NOMO-1 (cell line): ENCODE measurements around the gene DMKN.

Experiments used
- DNase-seq, 2 experiments: peaks; one replicate each; lab custom pipeline; 2025; ENCODE audit not compliant: unreplicated experiment in 2 of 2; lab: John Stamatoyannopoulos, UW

DMKN gene

DNA sequence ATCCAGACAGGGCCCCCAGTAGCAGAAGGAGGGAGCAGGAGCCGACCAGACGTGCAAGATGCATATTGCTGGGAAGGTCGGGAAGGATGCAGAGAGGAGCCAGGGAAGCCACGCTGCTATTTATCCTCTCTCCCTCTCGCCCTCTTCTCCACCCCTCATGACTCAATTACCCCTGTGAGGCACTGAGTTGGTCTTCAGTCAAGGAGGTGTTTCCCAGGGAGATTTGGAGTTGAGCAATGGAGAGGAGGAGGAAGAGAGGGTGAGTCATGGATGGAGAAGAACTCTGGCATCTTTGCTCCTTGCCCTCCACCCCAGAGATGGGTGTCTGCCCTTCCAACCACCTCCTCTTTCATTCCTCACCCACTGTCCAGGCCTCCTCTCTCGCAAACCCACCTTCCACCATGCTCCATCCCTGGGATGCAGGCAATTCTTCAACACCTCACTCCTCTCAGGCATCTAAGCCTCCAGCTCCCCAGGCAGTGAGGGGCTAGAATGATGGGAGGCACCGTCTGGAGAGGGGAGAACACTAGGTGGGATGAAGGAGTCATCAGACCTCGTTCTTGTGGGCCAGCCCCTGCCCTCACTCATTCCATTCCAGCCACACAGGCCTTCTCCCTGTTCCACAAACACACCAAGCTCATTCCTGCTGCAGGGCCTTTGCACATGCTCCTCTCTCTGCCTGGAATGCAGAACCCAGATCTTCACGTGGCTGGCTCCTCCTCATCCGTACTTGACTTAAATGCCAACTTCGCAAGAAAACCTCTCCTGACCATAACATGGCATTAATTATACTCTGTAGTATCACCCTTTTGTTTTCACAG, 15.0 kb upstream of the DMKN start, which contains the start of gene SBSN:
Gene SBSN (minus strand): TSS at position 94 of the 821 bp plus-strand sequence. CDS start 30 bp downstream, at position 64.
- no peak for DNase-seq

DNA sequence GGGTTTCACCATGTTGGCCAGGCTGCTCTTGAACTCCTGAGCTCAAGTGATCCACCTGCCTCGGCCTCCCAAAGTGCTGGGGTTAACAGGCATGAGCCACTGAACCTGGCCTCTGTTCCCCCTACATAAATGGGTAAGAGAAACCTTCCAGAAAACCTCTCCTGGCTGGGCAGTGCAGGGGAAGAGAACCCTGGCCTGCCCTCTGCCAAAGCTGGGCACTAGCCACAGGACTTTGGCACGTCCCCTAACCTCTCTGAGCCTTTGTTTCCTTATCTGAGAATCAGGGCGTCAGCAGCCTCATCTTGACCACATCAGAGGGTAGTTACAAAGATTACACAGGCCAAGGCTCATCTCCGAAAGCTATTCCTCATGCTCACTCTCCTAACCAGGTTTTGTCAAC, 12.4 kb upstream of the DMKN start:
- DNase-seq: no peak

GRCh38 chr19:35524181-35524837, 10.9 kb upstream of the DMKN start:
- DNase-seq: no peak

GRCh38 chr19:35522745-35523327, 9.4 kb upstream of the DMKN start:
- DNase-seq: no peak

- no peak for DNase-seq
These were observed 7.8 kb upstream of the DMKN start for GRCh38 chr19:35521124-35521743.

DNA sequence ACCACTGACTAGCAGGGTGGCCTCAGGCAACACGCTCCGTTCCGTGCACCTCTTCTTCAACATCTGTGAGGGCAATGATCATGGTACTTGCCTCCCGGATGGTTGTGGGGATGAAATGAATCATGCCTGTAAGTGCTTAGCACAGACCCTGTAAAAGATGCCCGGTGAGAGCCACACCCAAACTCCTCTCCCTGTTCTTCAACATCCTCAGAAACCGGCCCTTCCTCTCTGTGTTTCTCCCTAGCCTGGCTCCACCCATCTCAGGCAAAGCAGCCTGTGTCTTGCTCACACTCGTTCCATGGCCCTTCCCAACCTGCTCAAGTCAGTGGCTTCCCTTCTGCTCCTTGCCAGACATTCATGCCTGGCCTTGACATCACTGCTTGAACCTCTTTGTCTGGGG, 5.8 kb upstream of the DMKN start:
- no peak for DNase-seq

- no peak for DNase-seq
These were observed 4.9 kb upstream of the DMKN start for GRCh38 chr19:35518313-35518712.

GRCh38 chr19:35517342-35517741, 3.9 kb upstream of the DMKN start:
- no peak for DNase-seq

DNA sequence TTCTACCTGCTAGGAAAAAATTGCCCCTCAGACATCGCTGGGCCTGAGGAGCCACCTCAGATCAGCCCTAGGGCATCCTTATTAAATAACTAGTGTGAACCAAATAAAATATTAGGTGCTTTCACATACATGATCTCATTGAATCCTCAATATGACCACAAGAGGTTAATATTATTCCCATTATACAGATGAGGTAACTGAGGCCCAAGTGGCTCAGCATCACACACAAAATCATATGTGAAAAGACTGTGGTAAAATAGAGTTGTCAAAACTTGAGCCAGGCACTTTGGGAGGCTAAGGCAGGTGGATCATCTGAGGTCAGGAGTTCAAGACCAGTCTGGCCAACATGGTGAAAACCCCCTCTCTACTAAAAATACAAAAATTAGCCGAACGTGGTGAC, 2.9 kb upstream of the DMKN start:
- no peak for DNase-seq

DNA sequence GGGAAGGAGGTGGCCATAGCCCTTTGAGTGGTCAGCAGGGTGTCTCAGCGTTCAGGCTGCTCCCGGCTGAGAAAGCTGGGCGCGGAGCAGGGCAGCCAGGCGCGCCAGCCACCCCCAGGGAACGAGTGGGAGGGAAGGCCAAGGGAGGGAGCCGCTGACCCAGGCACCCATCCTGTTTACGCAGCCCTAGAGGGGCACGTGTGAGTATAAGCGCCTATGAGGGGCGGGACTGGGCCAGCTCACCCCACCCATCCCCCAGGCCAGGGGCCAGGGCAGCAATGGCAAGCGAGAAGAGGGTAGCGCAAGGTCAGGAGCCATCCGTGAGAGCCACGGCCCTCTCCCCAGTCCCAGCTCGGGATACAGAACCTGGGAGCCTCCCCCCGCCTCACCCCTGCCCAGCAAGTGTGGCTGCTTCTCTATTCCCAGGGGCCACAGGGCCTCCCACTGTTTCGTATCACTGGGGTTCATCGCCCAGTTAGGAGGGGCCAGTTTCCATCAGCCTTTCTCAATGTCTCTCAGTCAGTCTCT, 897 bp upstream of the DMKN start:
- no peak for DNase-seq

- no peak for DNase-seq
These were observed 420 bp downstream of the DMKN start for GRCh38 chr19:35512831-35513627.

DNA sequence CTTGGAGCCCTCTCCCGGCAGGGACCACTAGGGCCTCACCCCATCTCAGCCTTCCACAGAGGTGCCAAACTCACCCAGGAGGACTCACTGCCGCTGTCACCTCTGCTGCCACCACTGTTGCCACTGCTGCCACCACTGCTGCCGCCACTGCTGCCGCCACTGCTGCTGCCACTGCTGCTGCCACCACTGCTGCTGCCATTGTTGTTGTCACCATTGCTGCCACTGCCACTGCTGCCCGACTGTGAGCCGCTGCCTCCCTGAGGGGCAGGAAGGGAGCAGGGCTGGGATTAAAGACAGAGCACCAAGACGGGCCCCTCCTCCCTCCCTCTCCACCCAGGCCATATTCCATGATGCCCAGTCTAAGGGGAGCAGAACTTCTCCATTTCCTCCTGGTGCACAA, 2.1 kb downstream of the DMKN start:
- no peak for DNase-seq

- DNase-seq: no peak
These were observed 2.9 kb downstream of the DMKN start for GRCh38 chr19:35510626-35510964.

DNA sequence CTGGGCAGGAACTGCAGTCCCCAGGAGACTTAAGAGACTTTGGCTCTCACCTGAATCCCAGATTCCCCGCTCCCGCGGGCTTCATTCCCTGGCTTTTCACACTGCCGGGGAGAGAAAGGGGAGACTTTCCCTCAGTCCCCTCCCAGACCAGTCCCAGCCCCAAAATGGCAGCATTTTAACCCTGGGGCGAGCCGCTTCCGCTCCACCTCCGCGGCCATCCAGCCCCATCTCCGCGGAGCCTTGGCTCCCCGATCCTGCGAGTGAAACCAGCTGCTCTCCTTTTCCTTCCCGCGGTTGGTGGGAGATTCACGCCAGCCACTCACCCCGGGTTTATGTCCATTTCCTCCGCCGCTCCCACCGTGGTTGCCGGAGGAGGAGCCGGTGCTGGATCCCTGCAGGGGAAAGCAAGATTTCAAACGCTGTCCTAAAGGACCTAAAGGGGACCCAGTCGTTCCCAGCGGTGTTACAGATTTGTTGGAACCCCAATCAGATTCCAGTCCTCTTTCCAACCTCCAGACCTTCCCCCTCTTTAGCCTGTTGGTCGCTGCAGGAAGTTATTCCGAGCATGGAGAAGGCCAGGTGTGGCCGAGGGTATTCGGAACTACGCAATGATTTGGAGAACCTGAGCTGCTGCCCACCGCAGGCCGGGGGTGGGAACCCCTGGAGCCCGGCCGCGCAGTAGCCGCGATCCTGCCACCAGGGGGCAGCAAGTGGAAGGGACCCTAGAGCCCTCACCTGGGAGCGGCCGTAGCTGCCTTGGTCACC, 3.4 kb downstream of the DMKN start:
- peak; percentile 23 to 40 for DNase-seq

DNA sequence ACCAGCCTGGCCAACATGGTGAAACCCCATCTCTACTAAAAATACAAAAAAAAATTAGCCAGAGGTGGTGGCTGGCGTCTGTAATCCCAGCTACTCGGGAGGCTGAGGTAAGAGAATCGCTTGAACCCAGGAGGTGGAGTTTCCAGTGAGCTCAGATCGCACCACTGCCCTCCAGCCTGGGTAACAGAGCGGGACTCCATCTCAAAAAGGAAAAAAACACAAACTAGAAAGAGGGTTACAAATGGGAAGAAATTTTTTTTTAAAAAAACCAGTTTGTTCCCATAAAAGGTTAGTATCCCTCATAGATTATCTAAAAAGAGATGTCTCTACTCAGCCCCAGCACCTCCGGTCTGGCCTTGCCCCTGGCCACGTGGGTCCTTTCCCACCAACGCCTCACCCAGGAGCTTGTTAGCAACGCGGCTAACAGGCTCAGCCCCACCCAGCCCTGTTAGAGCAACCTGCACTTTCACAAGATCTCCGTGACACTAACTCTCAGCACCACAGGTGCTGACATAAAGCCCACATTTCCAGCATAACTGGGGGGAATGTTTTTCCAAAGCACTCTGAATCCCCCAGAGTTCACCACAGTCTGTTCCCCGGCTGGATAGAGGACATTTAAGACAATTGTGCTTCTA, 4.3 kb downstream of the DMKN start:
- no peak for DNase-seq

GRCh38 chr19:35508129-35508528, 5.3 kb downstream of the DMKN start:
- DNase-seq: no peak

- DNase-seq: no peak
These were observed 5.9 kb downstream of the DMKN start for GRCh38 chr19:35507561-35507960.

DNA sequence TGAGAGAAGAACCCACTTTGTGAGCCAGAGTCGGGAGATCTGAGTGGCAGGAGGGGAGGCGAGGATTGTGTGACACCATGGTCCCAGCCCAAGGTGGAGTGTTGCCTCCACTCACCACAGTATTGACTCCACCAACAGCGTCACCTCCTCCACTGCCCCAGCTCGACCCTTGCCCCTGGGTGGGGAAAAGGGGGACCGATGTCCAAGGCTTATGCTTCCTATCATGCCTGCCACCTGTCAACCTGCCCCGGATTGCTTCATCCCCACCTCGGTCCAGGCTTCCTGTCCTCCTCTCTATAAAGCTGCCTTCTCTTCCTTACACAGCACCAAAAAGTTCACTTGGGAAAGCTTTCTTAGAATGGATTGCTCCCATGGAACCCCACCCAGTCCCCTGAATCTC, 7.4 kb downstream of the DMKN start:
- no peak for DNase-seq

GRCh38 chr19:35502751-35503150, 10.7 kb downstream of the DMKN start:
- DNase-seq: no peak
